Measurements from ENCODE around the gene PRMT7.

PRMT7 gene

GRCh38 chr16:68373528-68374245 is 62.9 kb downstream of the PRMT7 start:
- in situ Hi-C loops (cut with MboI; ENCODE audit: low sequenced_read_pairs) = no loop called here

- in situ Hi-C loops (cut with MboI; ENCODE audit: low sequenced_read_pairs) = no loop called here
Measured at GRCh38 chr16:68374246-68374805, 63.5 kb downstream of the PRMT7 start.

GRCh38 chr16:68374961-68375660 is 64.3 kb downstream of the PRMT7 start:
- in situ Hi-C loops (cut with MboI; ENCODE audit: low sequenced_read_pairs) = no loop called here

- in situ Hi-C loops (cut with MboI; ENCODE audit: low sequenced_read_pairs) = no loop called here
Measured at GRCh38 chr16:68375801-68376536, 65.2 kb downstream of the PRMT7 start.

- in situ Hi-C loops (cut with MboI; ENCODE audit: low sequenced_read_pairs) = no loop called here
Measured at GRCh38 chr16:68376590-68376989, 65.8 kb downstream of the PRMT7 start.

- in situ Hi-C loops (cut with MboI; ENCODE audit: low sequenced_read_pairs) = no loop called here
Measured at GRCh38 chr16:68377221-68377620, 66.4 kb downstream of the PRMT7 start.

GRCh38 chr16:68377667-68378393 is 67.0 kb downstream of the PRMT7 start:
- in situ Hi-C loops (cut with MboI; ENCODE audit: low sequenced_read_pairs) = no loop called here

- in situ Hi-C loops (cut with MboI; ENCODE audit: low sequenced_read_pairs) = no loop called here
Measured at GRCh38 chr16:68378436-68379415, 67.9 kb downstream of the PRMT7 start.

- in situ Hi-C loops (cut with MboI; ENCODE audit: low sequenced_read_pairs) = no loop called here
Measured at GRCh38 chr16:68379472-68380347, 68.9 kb downstream of the PRMT7 start.

GRCh38 chr16:68380348-68380670 is 69.5 kb downstream of the PRMT7 start:
- in situ Hi-C loops (cut with MboI; ENCODE audit: low sequenced_read_pairs) = no loop called here

GRCh38 chr16:68380676-68381362 is 70.0 kb downstream of the PRMT7 start:
- in situ Hi-C loops (cut with MboI; ENCODE audit: low sequenced_read_pairs) = no loop called here

GRCh38 chr16:68381363-68381724 is 70.5 kb downstream of the PRMT7 start:
- in situ Hi-C loops (cut with MboI; ENCODE audit: low sequenced_read_pairs) = no loop called here

GRCh38 chr16:68382296-68382718 is 71.5 kb downstream of the PRMT7 start:
- in situ Hi-C loops (cut with MboI; ENCODE audit: low sequenced_read_pairs) = no loop called here

- in situ Hi-C loops (cut with MboI; ENCODE audit: low sequenced_read_pairs) = no loop called here
Measured at GRCh38 chr16:68383858-68384257, 73.0 kb downstream of the PRMT7 start.

- in situ Hi-C loops (cut with MboI; ENCODE audit: low sequenced_read_pairs) = no loop called here
Measured at GRCh38 chr16:68384288-68385161, 73.7 kb downstream of the PRMT7 start.

GRCh38 chr16:68385371-68385770 is 74.6 kb downstream of the PRMT7 start:
- in situ Hi-C loops (cut with MboI; ENCODE audit: low sequenced_read_pairs) = no loop called here

GRCh38 chr16:68386628-68387027 is 75.8 kb downstream of the PRMT7 start:
- in situ Hi-C loops (cut with MboI; ENCODE audit: low sequenced_read_pairs) = no loop called here

Measured in HL-60/S4 (cell line).